Mesenchymal stem cell (in vitro differentiated cells and primary cell): ENCODE results near the gene GPAM.
"Not testable (repeated sequence)": the region's sequence is repeated elsewhere in the genome, so short reads cannot be mapped to it uniquely, and the experiment has no call there.

ENCODE experiments used
- DNase-seq: peaks from one replicate; pipeline ENCODE4 v3.0.0-alpha.2; 2013
- H2AFZ ChIP-seq: one replicate; pipeline ENCODE4 v1.6.1; 2013; ENCODE audit warnings: low read depth, mild to moderate bottlenecking, control low read depth, inconsistent platforms, low read length, moderate library complexity
- H2AK5ac ChIP-seq: 2 replicates; pipeline ENCODE4 v1.6.1; 2013; ENCODE audit warnings: low read length, moderate library complexity, mild to moderate bottlenecking, inconsistent platforms; ENCODE audit not compliant: severe bottlenecking
- H2BK120ac ChIP-seq: one replicate; pipeline ENCODE4 v1.6.1; 2013; ENCODE audit warnings: low read depth, mild to moderate bottlenecking, inconsistent platforms, low read length, moderate library complexity
- H2BK12ac ChIP-seq, 2 experiments: one replicate each; pipeline ENCODE4 v1.6.1; 2013; ENCODE audit warnings: inconsistent platforms in 2 of 2, low read length in 2 of 2, mild to moderate bottlenecking in 2 of 2, moderate library complexity in 2 of 2, control low read depth in 1 of 2
- H2BK15ac ChIP-seq: one replicate; pipeline ENCODE4 v1.6.1; 2013; ENCODE audit warnings: mild to moderate bottlenecking, low read depth, inconsistent platforms; ENCODE audit not compliant: poor library complexity, severe bottlenecking
- H2BK5ac ChIP-seq: 2 replicates; pipeline ENCODE4 v1.6.1; 2013; ENCODE audit warnings: low read depth, mild to moderate bottlenecking, low read length, control low read depth, inconsistent platforms; ENCODE audit not compliant: poor library complexity, severe bottlenecking
- H3K14ac ChIP-seq, 2 experiments: one replicate each; pipeline ENCODE4 v1.6.1; 2013; ENCODE audit warnings: inconsistent platforms in 2 of 2, low read length in 2 of 2, control low read depth in 1 of 2, mild to moderate bottlenecking in 1 of 2, moderate library complexity in 1 of 2
- H3K18ac ChIP-seq, 2 experiments: one replicate each; pipeline ENCODE4 v1.6.1; 2013; ENCODE audit warnings: inconsistent platforms in 2 of 2, low read length in 2 of 2, control low read depth in 1 of 2, low read depth in 1 of 2, mild to moderate bottlenecking in 1 of 2
- H3K23ac ChIP-seq, 2 experiments: one replicate each; pipeline ENCODE4 v1.6.1; 2013; ENCODE audit warnings: inconsistent platforms in 2 of 2, low read length in 2 of 2, mild to moderate bottlenecking in 2 of 2, moderate library complexity in 2 of 2, control low read depth in 1 of 2
- H3K27ac ChIP-seq: 2 replicates; pipeline ENCODE4 v1.5.1; 2013; ENCODE audit warnings: mild to moderate bottlenecking, moderate library complexity, low read length, control low read depth, inconsistent platforms; ENCODE audit not compliant: poor library complexity, severe bottlenecking
- H3K27me3 ChIP-seq, 2 experiments: 2 replicates each; pipeline versions ENCODE4 v1.6.1 to v1.7.0; 2013; ENCODE audit warnings: low read length in 2 of 2, mild to moderate bottlenecking in 2 of 2, moderate library complexity in 2 of 2, control low read depth in 1 of 2, inconsistent platforms in 1 of 2; ENCODE audit not compliant: control insufficient read depth in 1 of 2, insufficient read depth in 1 of 2
- H3K36me3 ChIP-seq, 2 experiments: 2 replicates each; pipeline versions ENCODE4 v1.6.1 to v1.7.0; 2013; ENCODE audit warnings: low read length in 2 of 2, control low read depth in 1 of 2, inconsistent platforms in 1 of 2, low read depth in 1 of 2, mild to moderate bottlenecking in 1 of 2; ENCODE audit not compliant: insufficient read depth in 2 of 2, control insufficient read depth in 1 of 2
- H3K4ac ChIP-seq, 2 experiments: one replicate each; pipeline ENCODE4 v1.6.1; 2013; ENCODE audit warnings: inconsistent platforms in 2 of 2, low read length in 2 of 2, mild to moderate bottlenecking in 2 of 2, moderate library complexity in 2 of 2, control low read depth in 1 of 2, low read depth in 1 of 2
- H3K4me1 ChIP-seq: 2 replicates; pipeline ENCODE4 v1.6.1; 2013; ENCODE audit warnings: low read depth, low read length, control low read depth; ENCODE audit not compliant: control insufficient read depth, insufficient read depth
- H3K4me2 ChIP-seq: 2 replicates; pipeline ENCODE4 v1.6.1; 2013; ENCODE audit warnings: low read length, mild to moderate bottlenecking, inconsistent platforms; ENCODE audit not compliant: poor library complexity, severe bottlenecking
- H3K4me3 ChIP-seq, 2 experiments: 2 replicates each; pipeline versions ENCODE4 v1.5.1 to v1.7.0; 2013; ENCODE audit warnings: low read length in 2 of 2, mild to moderate bottlenecking in 2 of 2, control low read depth in 1 of 2, low read depth in 1 of 2; ENCODE audit not compliant: insufficient read depth in 1 of 2
- H3K79me1 ChIP-seq: replicated peaks from 2 replicates; pipeline ENCODE4 v1.6.1; 2013; ENCODE audit warnings: mild to moderate bottlenecking, control low read depth, low read length, inconsistent platforms; ENCODE audit not compliant: poor library complexity, severe bottlenecking
- H3K9ac ChIP-seq: 2 replicates; pipeline ENCODE4 v1.7.0; 2013; ENCODE audit warnings: mild to moderate bottlenecking, low read length, moderate library complexity
- H3K9me3 ChIP-seq: 2 replicates; pipeline ENCODE4 v1.7.0; 2013; ENCODE audit warnings: mild to moderate bottlenecking, low read length; ENCODE audit not compliant: control insufficient read depth
- H4K8ac ChIP-seq: one replicate; pipeline ENCODE4 v1.6.1; 2013; ENCODE audit warnings: inconsistent platforms, mild to moderate bottlenecking, low read length, moderate library complexity
- H4K91ac ChIP-seq: one replicate; pipeline ENCODE4 v1.6.1; 2013; ENCODE audit warnings: mild to moderate bottlenecking, low read length, inconsistent platforms
- WGBS: methylation state at CpG from one replicate; pipeline ENCODE4 v1.1.7; 2013; ENCODE audit warnings: mixed read lengths; 5-methylcytosine and 5-hydroxymethylcytosine counted together

Gene GPAM

GRCh38 chr10:112109779-112110178 lies 73.8 kb downstream of the GPAM start:
- not testable (repeated sequence) for H3K27ac ChIP-seq, H3K4me1 ChIP-seq, H2AK5ac ChIP-seq, H3K27me3 ChIP-seq, H2BK15ac ChIP-seq, H3K4me2 ChIP-seq, H3K36me3 ChIP-seq, DNase-seq, H3K79me1 ChIP-seq, H4K91ac ChIP-seq, H4K8ac ChIP-seq, H3K9me3 ChIP-seq, H2BK12ac ChIP-seq, H2BK5ac ChIP-seq, H3K18ac ChIP-seq, H3K23ac ChIP-seq, H3K9ac ChIP-seq, H2AFZ ChIP-seq, H2BK120ac ChIP-seq, H3K4ac ChIP-seq, H3K4me3 ChIP-seq, H3K14ac ChIP-seq
- no CpG with 5 or more reads among the region's 2 CpGs for WGBS
